ENCODE results near the gene DAZAP2.

GRCh38 chr12:51227962-51228361 is 10.7 kb upstream of the DAZAP2 start:
- TF ChIP-seq CEBPB (IDR thresholded peaks at IDR 0.05; ENCODE audit: low read depth, low read length) (no peak), USF2 (IDR thresholded peaks at IDR 0.05; ENCODE audit: low read depth, low read length) (no peak), POLR2A (IDR thresholded peaks at IDR 0.05; ENCODE audit: low read depth, low read length) (no peak), SMC3 (IDR thresholded peaks at IDR 0.05; ENCODE audit: low read depth, low read length) (no peak), MXI1 (IDR thresholded peaks at IDR 0.05; ENCODE audit: borderline replicate concordance, low read depth, low read length) (no peak), FOS (IDR thresholded peaks at IDR 0.05; ENCODE audit: low read depth, low read length) (no peak), CTCF (conservative IDR thresholded peaks at IDR 0.05; ENCODE audit: low read depth, low read length) (no peak), BHLHE40 (IDR thresholded peaks at IDR 0.05; ENCODE audit: low read depth, low read length) (no peak), MAZ (IDR thresholded peaks at IDR 0.05; ENCODE audit: borderline replicate concordance, low read depth, low read length) (no peak), NFE2L2 (IDR thresholded peaks at IDR 0.05; ENCODE audit: low read depth, low read length) (no peak), MAFK (IDR thresholded peaks at IDR 0.05; ENCODE audit: low read depth, low read length) (peak; percentile 72; the same call in 1 of the 2 replicates), RAD21 (IDR thresholded peaks at IDR 0.05; ENCODE audit: low read length) (no peak)
